SK-N-SH treated with all-trans-retinoic acid at 6 μM for 48 hours (cell line): ENCODE results near the gene PPP1R2.

Source experiments
- ATAC-seq: fragments of 200-7000 bp; cut with Tn5 transposase; 3 replicates; pipeline ENCODE4 v1.9.1; 2020; ENCODE audit warnings: mild to moderate bottlenecking, moderate library complexity
- ARNTL ChIP-seq: fragments of 450-650 bp; formaldehyde crosslinking; IDR thresholded peaks from 2 replicates; pipeline ENCODE4 v1.5.0; 2020; ENCODE audit warnings: low read depth, mild to moderate bottlenecking, moderate library complexity, borderline replicate concordance
- BACH2 ChIP-seq: fragments of 250-450 bp; sonication (Bioruptor Pico); IDR thresholded peaks from 2 replicates; pipeline ENCODE4 v1.9.0; 2021; ENCODE audit warnings: mild to moderate bottlenecking, borderline replicate concordance
- CREB5 ChIP-seq: fragments of 250-450 bp; sonication (Bioruptor Pico); IDR thresholded peaks from 2 replicates; pipeline ENCODE4 v1.5.1; 2020; ENCODE audit warnings: low read depth, mild to moderate bottlenecking, moderate library complexity
- ESRRG ChIP-seq: fragments of 250-450 bp; sonication (Bioruptor Pico); IDR thresholded peaks from 2 replicates; pipeline ENCODE4 v1.6.1; 2021; ENCODE audit warnings: mild to moderate bottlenecking
- GLIS3 ChIP-seq: fragments of 250-450 bp; sonication (Bioruptor Pico); IDR thresholded peaks from 2 replicates; pipeline ENCODE4 v1.5.0; 2020; ENCODE audit warnings: mild to moderate bottlenecking, moderate library complexity
- OSR1 ChIP-seq: fragments of 250-450 bp; sonication (Bioruptor Pico); IDR thresholded peaks from 2 replicates; pipeline ENCODE4 v1.8.0; 2022; ENCODE audit warnings: moderate library complexity, mild to moderate bottlenecking, inconsistent platforms
- PATZ1 ChIP-seq: fragments of 250-450 bp; sonication (Bioruptor Pico); IDR thresholded peaks from 2 replicates; pipeline ENCODE4 v1.8.0; 2020; ENCODE audit warnings: mild to moderate bottlenecking, moderate library complexity, borderline replicate concordance
- POU6F1 ChIP-seq: fragments of 250-450 bp; sonication (Bioruptor Pico); IDR thresholded peaks from 2 replicates; pipeline ENCODE4 v1.8.0; 2021; ENCODE audit warnings: low read depth, mild to moderate bottlenecking, moderate library complexity, borderline replicate concordance
- RARB ChIP-seq: fragments of 250-450 bp; sonication (Bioruptor Pico); IDR thresholded peaks from 2 replicates; pipeline ENCODE4 v1.8.0; 2021; ENCODE audit warnings: mild to moderate bottlenecking, moderate library complexity
- SNAI2 ChIP-seq: fragments of 250-450 bp; sonication (Bioruptor Pico); IDR thresholded peaks from 2 replicates; pipeline ENCODE4 v1.5.0; 2020; ENCODE audit warnings: mild to moderate bottlenecking, moderate library complexity
- TCF4 ChIP-seq: fragments of 250-450 bp; sonication (Bioruptor Pico); IDR thresholded peaks from 2 replicates; pipeline ENCODE4 v1.8.0; 2021; ENCODE audit warnings: mild to moderate bottlenecking, moderate library complexity, borderline replicate concordance
- TSHZ2 ChIP-seq: fragments of 250-450 bp; sonication (Bioruptor Pico); IDR thresholded peaks from 2 replicates; pipeline ENCODE4 v1.5.0; 2020; ENCODE audit warnings: mild to moderate bottlenecking, moderate library complexity
- ZC3H10 ChIP-seq: fragments of 250-450 bp; sonication (Bioruptor Pico); IDR thresholded peaks from 2 replicates; pipeline ENCODE4 v1.5.1; 2021; ENCODE audit warnings: mild to moderate bottlenecking, moderate library complexity
- ZFP3 ChIP-seq: fragments of 250-450 bp; sonication (Bioruptor Pico); IDR thresholded peaks from 2 replicates; pipeline ENCODE4 v1.5.0; 2020; ENCODE audit warnings: mild to moderate bottlenecking, moderate library complexity
- ZFP30 ChIP-seq: fragments of 450-650 bp; formaldehyde crosslinking; IDR thresholded peaks from 2 replicates; pipeline ENCODE4 v1.5.0; 2022; ENCODE audit warnings: mild to moderate bottlenecking, moderate library complexity
- ZNF565 ChIP-seq: fragments of 450-650 bp; formaldehyde crosslinking; conservative IDR thresholded peaks from 2 replicates; pipeline ENCODE4 v1.5.0; 2020; ENCODE audit warnings: low read depth, mild to moderate bottlenecking, moderate library complexity
- ZNF70 ChIP-seq: fragments of 450-650 bp; formaldehyde crosslinking; IDR thresholded peaks from 2 replicates; pipeline ENCODE4 v1.5.0; 2020; ENCODE audit warnings: mild to moderate bottlenecking, moderate library complexity
- ZNF8 ChIP-seq: fragments of 450-650 bp; formaldehyde crosslinking; IDR thresholded peaks from 2 replicates; pipeline ENCODE4 v1.5.0; 2020; ENCODE audit warnings: mild to moderate bottlenecking, moderate library complexity

PPP1R2 gene

GRCh38 chr3:195570344-195570743 lies 27.2 kb upstream of the PPP1R2 start (continued):
- TF ChIP-seq TSHZ2 (CRISPR knock-in tag): no peak
- no peak for TF ChIP-seq PATZ1 (CRISPR knock-in tag)
- TF ChIP-seq, all 23 proteins: peak for 0

- TF ChIP-seq BACH2 (CRISPR knock-in tag) (no peak), POU6F1 (CRISPR knock-in tag) (no peak), ZNF70 (CRISPR knock-in tag) (no peak), RARB (no peak), GLIS3 (no peak), ZFP30 (CRISPR knock-in tag) (no peak), TCF4 (CRISPR knock-in tag) (no peak), ARNTL (CRISPR knock-in tag) (no peak), TSHZ2 (CRISPR knock-in tag) (no peak), ZFP3 (CRISPR knock-in tag) (no peak)
- ATAC-seq: no peak
Measured at GRCh38 chr3:195568630-195569029, 25.5 kb upstream of the PPP1R2 start.

GRCh38 chr3:195566797-195567196 lies 23.7 kb upstream of the PPP1R2 start:
- no peak for TF ChIP-seq ZNF8 (CRISPR knock-in tag)
- TF ChIP-seq ZNF565 (CRISPR knock-in tag): no peak
- no peak for TF ChIP-seq RARB
- TF ChIP-seq GLIS3: no peak
- TF ChIP-seq SNAI2 (CRISPR knock-in tag): no peak
- no peak for TF ChIP-seq CREB5 (CRISPR knock-in tag)
- no peak for TF ChIP-seq ZC3H10 (CRISPR knock-in tag)
- no peak for TF ChIP-seq ARNTL (CRISPR knock-in tag)
- no peak for TF ChIP-seq ESRRG (CRISPR knock-in tag)
- no peak for TF ChIP-seq POU6F1 (CRISPR knock-in tag)
- TF ChIP-seq OSR1 (CRISPR knock-in tag): no peak

More at GRCh38 chr3:195566797-195567196, 23.7 kb upstream of the PPP1R2 start:
- no peak for ATAC-seq
